Heart left ventricle (tissue), 13 donors: ENCODE results near the gene MCF2L.

Experiments
- POLR2A ChIP-seq, 2 donors: fragments of 450-650 bp; IDR thresholded peaks; one replicate each; pipeline ENCODE4 v1.6.1; 2017; ENCODE audit warnings: antibody characterized with exemption in 2 of 2, mild to moderate bottlenecking in 2 of 2, moderate library complexity in 2 of 2
- TF ChIP-seq, protein P1 (sequence below), 12 donors: fragments of 200-600 bp; sonication (generic) in 4 of 12; IDR thresholded peaks; one replicate each; pipeline versions ENCODE4 v1.5.0 to v1.8.0; 2018 to 2022; ENCODE audit warnings: antibody characterized with exemption in 12 of 12, mild to moderate bottlenecking in 5 of 12
- donor health status: ischemic (EF 13 %, LVEDD 7.1; RV severe dilation, severe dysfunction).
- donor health status: DM: no; HTN: yes; CAD: no.
- donor health status: DM: no; HTN: no; CAD: no.
- donor health status: ischemic (EF 25% LVEDD 6.9; RV normal size, moderate dysfunction).
- donor health status: ischemic (EF 25% LVEDD 5.7; RV mildly dilated, moderate dysfunction).
- donor health status: ischemic (EF 35%, LVEDD 5.7; RV mildly dilated, moderate dysfunction).
- donor health status: nonischemic (EF 11% LVEDD 7.7; RV severe dilation, severe dysfunction).
- donor health status: DM: yes; HTN: yes; CAD: no.
- donor health status: PGD.
- donor health status: ischemic (EF 29% LVEDD 5.4; RV normal size, mild dysfunction).
- donor health status: nonischemic (EF 23%, LVEDD 6.1; RV moderate dilation, normal function).

DNA sequence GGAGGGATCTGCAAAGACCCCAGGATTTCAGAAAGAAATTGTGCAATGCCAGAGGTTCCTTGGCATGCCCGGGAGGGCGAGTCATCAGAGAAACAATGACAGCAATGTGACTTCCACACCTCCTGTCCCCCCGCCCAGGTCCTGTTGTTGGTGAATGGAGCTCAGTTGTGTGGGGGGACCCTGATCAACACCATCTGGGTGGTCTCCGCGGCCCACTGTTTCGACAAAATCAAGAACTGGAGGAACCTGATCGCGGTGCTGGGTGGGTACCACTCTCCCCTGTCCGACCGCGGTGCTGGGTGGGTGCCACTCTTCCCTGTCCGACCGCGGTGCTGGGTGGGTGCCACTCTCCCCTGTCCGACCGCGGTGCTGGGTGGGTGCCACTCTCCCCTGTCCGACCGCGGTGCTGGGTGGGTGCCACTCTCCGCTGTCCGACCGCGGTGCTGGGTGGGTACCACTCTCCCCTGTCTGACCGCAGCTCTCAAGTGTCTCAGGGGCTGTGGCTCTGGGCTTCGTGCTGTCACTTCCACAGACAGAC lies 148.4 kb downstream of the MCF2L start:
- TF ChIP-seq, protein P1, sequence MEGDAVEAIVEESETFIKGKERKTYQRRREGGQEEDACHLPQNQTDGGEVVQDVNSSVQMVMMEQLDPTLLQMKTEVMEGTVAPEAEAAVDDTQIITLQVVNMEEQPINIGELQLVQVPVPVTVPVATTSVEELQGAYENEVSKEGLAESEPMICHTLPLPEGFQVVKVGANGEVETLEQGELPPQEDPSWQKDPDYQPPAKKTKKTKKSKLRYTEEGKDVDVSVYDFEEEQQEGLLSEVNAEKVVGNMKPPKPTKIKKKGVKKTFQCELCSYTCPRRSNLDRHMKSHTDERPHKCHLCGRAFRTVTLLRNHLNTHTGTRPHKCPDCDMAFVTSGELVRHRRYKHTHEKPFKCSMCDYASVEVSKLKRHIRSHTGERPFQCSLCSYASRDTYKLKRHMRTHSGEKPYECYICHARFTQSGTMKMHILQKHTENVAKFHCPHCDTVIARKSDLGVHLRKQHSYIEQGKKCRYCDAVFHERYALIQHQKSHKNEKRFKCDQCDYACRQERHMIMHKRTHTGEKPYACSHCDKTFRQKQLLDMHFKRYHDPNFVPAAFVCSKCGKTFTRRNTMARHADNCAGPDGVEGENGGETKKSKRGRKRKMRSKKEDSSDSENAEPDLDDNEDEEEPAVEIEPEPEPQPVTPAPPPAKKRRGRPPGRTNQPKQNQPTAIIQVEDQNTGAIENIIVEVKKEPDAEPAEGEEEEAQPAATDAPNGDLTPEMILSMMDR (IDR thresholded peaks at IDR 0.05), result no peak
- TF ChIP-seq POLR2A (IDR thresholded peaks at IDR 0.05), result no peak
